Choroid plexus epithelial cell (primary cell): ENCODE data around the gene AAGAB.
"Not testable (repeated sequence)": the region's sequence is repeated elsewhere in the genome, so short reads cannot be mapped to it uniquely, and the experiment has no call there.

Experiments
- DNase-seq: peaks from one replicate; pipeline ENCODE4 v3.0.0-alpha.2; 2010; ENCODE audit warnings: low read depth
- H3K4me3 ChIP-seq: 2 replicates; pipeline ENCODE4 v1.5.1; 2011; ENCODE audit warnings: low read depth, mild to moderate bottlenecking, control low read depth, low read length, moderate library complexity
- CTCF ChIP-seq: conservative IDR thresholded peaks from 2 replicates; pipeline ENCODE4 v1.5.1; 2011; ENCODE audit warnings: low read depth, mild to moderate bottlenecking, control low read depth, inconsistent platforms, low read length, moderate library complexity

Gene AAGAB

GRCh38 chr15:67254238-67255175 lies at the start of gene AAGAB, which contains the start of gene IQCH:
Gene AAGAB, minus strand, starts transcription at chr15:67254661. Its CDS starts 30 bp downstream, at chr15:67254631.
Gene IQCH, plus strand, starts transcription at chr15:67254786. Its CDS starts 111 bp downstream, at chr15:67254897.
- H3K4me3 ChIP-seq = peak within 1 kb of the TSS; percentile 92
- TF ChIP-seq CTCF = no peak
- peak; percentile 98 for DNase-seq

GRCh38 chr15:67303490-67304363 lies 49.3 kb upstream of the AAGAB start:
- DNase-seq = peak; percentile 72
- peak; percentile 56 for TF ChIP-seq CTCF

DNA sequence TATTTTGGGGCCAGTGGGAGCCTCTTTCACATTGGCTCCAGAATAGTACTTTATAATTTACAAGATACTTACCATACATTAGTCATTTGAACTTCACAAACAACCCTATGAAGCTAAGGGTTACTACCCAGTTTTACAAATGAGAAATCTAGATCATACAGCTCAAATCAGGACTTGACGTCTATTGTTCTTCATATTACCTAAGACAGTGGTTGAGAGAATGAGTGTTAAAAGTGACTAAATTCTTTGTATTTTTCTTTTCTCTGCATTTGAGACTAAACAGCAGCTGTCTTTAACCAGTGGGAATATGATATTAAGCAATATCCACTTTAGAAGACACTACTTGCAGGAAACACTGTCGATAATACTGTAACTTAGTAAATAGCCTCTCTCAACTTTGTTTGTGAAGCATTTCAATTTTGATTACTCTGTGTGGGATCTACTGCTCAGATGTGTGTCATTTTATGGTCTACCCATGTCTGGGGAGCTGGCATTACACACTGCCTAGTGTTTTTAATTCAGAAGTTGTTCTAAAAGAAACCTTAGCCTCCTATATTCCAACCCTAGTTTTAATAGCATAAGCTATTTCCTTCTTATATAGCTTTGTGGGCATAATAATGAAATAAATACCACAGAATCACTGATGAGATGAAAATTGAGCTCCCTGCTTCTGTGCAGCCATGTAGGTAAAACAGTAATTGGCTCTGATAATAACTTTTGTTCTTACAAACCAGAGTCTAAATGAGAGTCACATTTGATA lies 46.0 kb upstream of the AAGAB start:
- no peak overlapping the region for H3K4me3 ChIP-seq
- DNase-seq = no peak
- TF ChIP-seq CTCF = no peak

More at GRCh38 chr15:67303490-67304363, 49.3 kb upstream of the AAGAB start:
- no peak overlapping the region for H3K4me3 ChIP-seq

DNA sequence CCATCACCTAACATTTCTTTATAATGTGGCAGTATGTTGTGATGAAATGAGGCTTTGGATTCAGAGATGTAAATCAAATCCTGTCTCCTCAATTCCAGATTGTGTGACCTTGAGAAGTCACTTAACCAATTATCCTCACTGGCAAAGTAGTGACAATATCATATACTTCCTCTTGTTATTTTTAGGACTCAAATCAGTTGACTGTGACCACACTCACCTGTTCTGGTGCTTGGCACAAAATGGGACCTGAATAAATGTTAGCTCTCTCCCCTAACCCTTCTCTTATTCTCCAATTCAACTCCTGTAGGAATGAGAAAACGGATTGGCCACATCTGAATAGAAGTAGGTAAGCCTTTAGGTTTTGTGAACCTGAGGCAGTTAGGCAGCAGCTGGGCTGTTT lies 42.2 kb upstream of the AAGAB start:
- no peak overlapping the region for H3K4me3 ChIP-seq
- no peak for DNase-seq
- no peak for TF ChIP-seq CTCF

- H3K4me3 ChIP-seq = no peak overlapping the region
- DNase-seq = no peak
- no peak for TF ChIP-seq CTCF
Observed at GRCh38 chr15:67296188-67296587, 41.7 kb upstream of the AAGAB start.

GRCh38 chr15:67290319-67290718 lies 35.9 kb upstream of the AAGAB start:
- TF ChIP-seq CTCF = no peak

GRCh38 chr15:67286400-67286799 lies 31.9 kb upstream of the AAGAB start:
- not testable (repeated sequence) for DNase-seq, H3K4me3 ChIP-seq

More at GRCh38 chr15:67290319-67290718, 35.9 kb upstream of the AAGAB start:
- peak; percentile 23 for DNase-seq
- no peak overlapping the region for H3K4me3 ChIP-seq

DNA sequence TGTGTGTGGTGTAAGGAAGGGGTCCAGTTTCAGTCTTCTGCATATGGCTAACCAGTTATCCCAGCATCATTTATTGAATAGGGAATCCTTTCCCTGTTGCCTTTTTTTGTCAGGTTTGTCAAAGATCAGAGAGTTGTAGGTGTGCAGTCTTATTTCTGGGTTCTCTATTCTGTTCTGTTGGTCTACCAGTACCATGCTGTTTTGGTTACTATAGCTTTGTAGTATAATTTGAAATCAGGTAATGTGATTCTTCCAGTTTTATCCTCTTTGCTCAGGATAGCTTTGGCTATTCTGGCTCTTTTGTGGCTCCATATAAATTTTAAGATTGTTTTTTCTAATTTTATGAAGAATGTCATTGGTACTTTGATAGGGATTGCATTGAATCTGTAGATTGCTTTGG lies 31.2 kb upstream of the AAGAB start:
- not testable (repeated sequence) for H3K4me3 ChIP-seq, DNase-seq
